Activated CD8-positive, alpha-beta T cell treated with anti-CD3 and anti-CD28 coated beads for 36 hours (primary cell): ENCODE results near the gene IGFALS. TPM values are rescaled to one million over a fixed set of nuclear protein-coding genes. Genes with fewer than 3 reads are reported as not detected.

ENCODE experiments used
- ATAC-seq: fragments of 200-7000 bp; cut with Tn5 transposase; one replicate; pipeline ENCODE4 v1.10.0; 2021; ENCODE audit warnings: mild to moderate bottlenecking, moderate library complexity
- CTCF ChIA-PET: fragments of 350-600 bp; sonication (Branson Sonifier 250); formaldehyde crosslinking; loops from one replicate; lab custom pipeline; 2021; ENCODE audit warnings: antibody characterized with exemption; lab: Charles Lee
- POLR2A ChIA-PET: fragments of 350-600 bp; sonication (Branson Sonifier 250); formaldehyde crosslinking; loops from one replicate; lab custom pipeline; 2021; ENCODE audit warnings: antibody characterized with exemption; lab: Charles Lee
- DNase-seq: peaks from one replicate; pipeline ENCODE4 v3.0.0-alpha.2; 2020
- H3K27ac Mint-ChIP-seq: one replicate; pipeline ENCODE4 v1.8.0; 2021; ENCODE audit warnings: mild to moderate bottlenecking, mixed read lengths
- H3K27me3 Mint-ChIP-seq: one replicate; pipeline ENCODE4 v1.8.0; 2021; ENCODE audit warnings: mixed read lengths
- H3K36me3 Mint-ChIP-seq: one replicate; pipeline ENCODE4 v1.8.0; 2021; ENCODE audit warnings: low read depth, mixed read lengths
- H3K4me1 Mint-ChIP-seq: one replicate; pipeline ENCODE4 v1.8.0; 2021; ENCODE audit warnings: low read depth, mixed read lengths
- H3K4me3 Mint-ChIP-seq: one replicate; pipeline ENCODE4 v1.8.0; 2021; ENCODE audit warnings: mild to moderate bottlenecking, moderate library complexity, mixed read lengths
- H3K9me3 Mint-ChIP-seq: one replicate; pipeline ENCODE4 v1.8.0; 2021; ENCODE audit warnings: mixed read lengths
- CTCF ChIP-seq: fragments of 200-600 bp; IDR thresholded peaks from one replicate; pipeline ENCODE4 v1.8.0; 2022; ENCODE audit warnings: antibody characterized with exemption, mild to moderate bottlenecking
- intact Hi-C: fragments of 100-400 bp; cut with micrococcal nuclease; formaldehyde crosslinking; loops from one replicate; pipeline ENCODE4 v1.10.0; 2022
- total RNA-seq, 2 experiments: library from RNA; stranded (reverse); gene quantifications; one replicate each; pipeline ENCODE4 v1.2.3, GENCODE V29; 2021

The IGFALS gene
- total RNA-seq, 2 experiments from 2014 or later: not detected

GRCh38 chr16:1794221-1794871 is 841 bp upstream of the IGFALS start:
- H3K36me3 Mint-ChIP-seq: peaks cover 6% of the 10 kb centered on the region
- no peak overlapping the region for H3K4me3 Mint-ChIP-seq
- H3K27me3 Mint-ChIP-seq: no peaks in the 10 kb centered on the region
- TF ChIP-seq CTCF: no peak
- ChIA-PET POLR2A (interaction anchor here (1.7 kb wide), 1 partner anchor 19 kb away, joined by 3 read pairs; no protein-coding TSS in a partner anchor), CTCF (no interaction called here)
- DNase-seq (no peak), ATAC-seq (no peak)
- H3K27ac Mint-ChIP-seq: no peak overlapping the region
- H3K9me3 Mint-ChIP-seq: peaks cover 10% of the 10 kb centered on the region
- intact Hi-C loops: no loop called here
- no peaks in the 10 kb centered on the region for H3K4me1 Mint-ChIP-seq

- ChIA-PET POLR2A (no interaction called here), CTCF (no interaction called here)
- Mint-ChIP-seq H3K27me3 (no peaks in the 10 kb centered on the region), H3K4me1 (no peaks in the 10 kb centered on the region), H3K9me3 (peaks cover 5% of the 10 kb centered on the region), H3K27ac (no peak overlapping the region), H3K4me3 (no peak overlapping the region), H3K36me3 (peaks cover 5% of the 10 kb centered on the region)
- intact Hi-C loops: no loop called here
- no peak for TF ChIP-seq CTCF
- no peak for ATAC-seq
- no peak for DNase-seq
Observed at GRCh38 chr16:1792836-1793577, 498 bp downstream of the IGFALS start.

GRCh38 chr16:1791943-1792812 is 1.3 kb downstream of the IGFALS start:
- intact Hi-C loops: no loop called here
- POLR2A ChIA-PET: no interaction called here
- Mint-ChIP-seq H3K27me3 (no peaks in the 10 kb centered on the region), H3K36me3 (peaks cover 5% of the 10 kb centered on the region), H3K27ac (no peak overlapping the region), H3K4me1 (no peaks in the 10 kb centered on the region), H3K4me3 (no peak overlapping the region), H3K9me3 (peaks cover under 1% of the 10 kb centered on the region)
- CTCF ChIA-PET: no interaction called here
- no peak for TF ChIP-seq CTCF
- ATAC-seq (no peak), DNase-seq (no peak)

- no peak for TF ChIP-seq CTCF
- Mint-ChIP-seq H3K9me3 (no peaks in the 10 kb centered on the region), H3K4me3 (no peak overlapping the region), H3K36me3 (peaks cover 5% of the 10 kb centered on the region), H3K27me3 (no peaks in the 10 kb centered on the region), H3K4me1 (no peaks in the 10 kb centered on the region), H3K27ac (no peak overlapping the region)
- CTCF ChIA-PET: no interaction called here
- DNase-seq (no peak), ATAC-seq (no peak)
- POLR2A ChIA-PET: interaction anchor here (0.9 to 1.5 kb wide), 2 partner anchors 18 to 20 kb away, joined by 3 to 4 read pairs; no protein-coding TSS in a partner anchor
- intact Hi-C loops: no loop called here
Observed at GRCh38 chr16:1791256-1791942, 2.1 kb downstream of the IGFALS start.
